SJSA1 (cell line): ENCODE results near the gene BMPER. TPM values are rescaled to one million over a fixed set of nuclear protein-coding genes. Genes with fewer than 3 reads are reported as not detected.
A peak's percentile ranks its signal among the peaks of the same experiment; 100 is the strongest.

ENCODE experiments used
- DNase-seq, 2 experiments: peaks; one replicate each; pipeline ENCODE4 v3.0.0-alpha.2; 2015 to 2020; ENCODE audit warnings: low spot score in 2 of 2, low read depth in 1 of 2
- H3K27ac ChIP-seq: fragments of 250-450 bp; sonication (Bioruptor Pico); 2 replicates; pipeline ENCODE4 v1.5.1; 2020; ENCODE audit warnings: mild to moderate bottlenecking, moderate library complexity
- H3K27me3 ChIP-seq: fragments of 250-450 bp; sonication (Bioruptor Pico); replicated peaks from 2 replicates; pipeline ENCODE4 v1.5.1; 2020; ENCODE audit warnings: mild to moderate bottlenecking, moderate library complexity
- H3K36me3 ChIP-seq: fragments of 250-450 bp; sonication (Bioruptor Pico); 2 replicates; pipeline ENCODE4 v1.5.1; 2020; ENCODE audit warnings: mild to moderate bottlenecking
- H3K4me1 ChIP-seq: fragments of 250-450 bp; sonication (Bioruptor Pico); replicated peaks from 2 replicates; pipeline ENCODE4 v1.6.1; 2021; ENCODE audit warnings: mild to moderate bottlenecking
- H3K4me3 ChIP-seq: fragments of 250-450 bp; sonication (Bioruptor Pico); 2 replicates; pipeline ENCODE4 v1.5.1; 2020; ENCODE audit warnings: mild to moderate bottlenecking
- H3K9me3 ChIP-seq: fragments of 250-450 bp; sonication (Bioruptor Pico); replicated peaks from 2 replicates; pipeline ENCODE4 v1.5.1; 2020; ENCODE audit warnings: mild to moderate bottlenecking
- total RNA-seq: library from RNA; depleted of rRNA; stranded (reverse); fragments of >200 nt; shearing (Covaris generic); gene quantifications from 2 replicates; pipeline ENCODE4 v1.2.3, GENCODE V29; 2014

Gene BMPER
- total RNA-seq, 1 experiment from 2014 or later, result 2.8 TPM

DNA sequence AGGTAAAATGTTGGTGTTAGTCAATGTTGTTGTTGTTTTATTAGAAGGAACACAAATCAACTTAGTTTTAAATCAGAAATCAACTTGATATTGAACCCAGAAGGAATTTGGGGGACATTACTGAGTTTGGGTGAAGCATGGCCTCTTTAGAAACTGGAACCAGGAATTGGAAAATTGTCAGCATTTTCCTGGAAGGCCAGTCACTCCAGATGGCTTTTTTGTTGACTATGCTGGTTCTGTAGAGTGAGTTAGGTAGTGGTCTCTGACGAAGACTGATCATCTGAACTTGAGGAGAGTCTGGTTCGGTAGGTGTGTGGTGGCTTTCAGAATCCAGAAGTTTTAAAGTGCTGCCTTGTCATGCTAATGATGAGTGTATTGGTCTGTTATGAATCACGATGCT, 111.5 kb downstream of the BMPER start:
- no peaks in the 10 kb centered on the region for H3K36me3 ChIP-seq
- DNase-seq, result no peak
- no peak overlapping the region for H3K4me3 ChIP-seq
- no peaks in the 10 kb centered on the region for H3K9me3 ChIP-seq
- H3K4me1 ChIP-seq, result peaks cover 6% of the 10 kb centered on the region
- H3K27ac ChIP-seq, result no peak overlapping the region
- H3K27me3 ChIP-seq, result no peaks in the 10 kb centered on the region

DNA sequence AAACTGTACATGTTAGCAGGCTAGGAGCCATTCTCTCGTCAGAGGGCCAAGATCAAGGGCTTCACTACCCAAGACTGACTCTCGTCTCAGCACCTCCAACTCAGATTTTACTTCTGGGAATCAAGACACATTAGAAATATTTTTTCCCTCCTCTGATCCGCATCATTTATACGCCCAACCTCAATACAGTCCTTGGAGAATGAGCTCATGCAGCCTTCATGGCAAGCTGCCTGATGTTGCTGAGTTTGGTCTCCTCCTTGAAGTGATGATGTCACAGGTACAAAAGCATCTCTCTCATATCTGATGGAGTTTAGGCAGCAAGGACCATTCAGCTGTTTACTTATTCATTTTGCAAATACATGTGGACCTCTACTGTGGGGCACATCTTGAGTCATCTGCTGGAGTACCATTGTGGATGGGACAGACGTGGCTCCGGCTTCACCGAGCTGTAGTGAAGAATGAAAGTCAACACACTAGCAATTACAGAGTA, 114.0 kb downstream of the BMPER start:
- Histone ChIP-seq H3K9me3 (no peaks in the 10 kb centered on the region), H3K36me3 (no peaks in the 10 kb centered on the region), H3K4me3 (no peak overlapping the region), H3K4me1 (no peaks in the 10 kb centered on the region), H3K27ac (no peak overlapping the region), H3K27me3 (no peaks in the 10 kb centered on the region)
- DNase-seq, result no peak

DNA sequence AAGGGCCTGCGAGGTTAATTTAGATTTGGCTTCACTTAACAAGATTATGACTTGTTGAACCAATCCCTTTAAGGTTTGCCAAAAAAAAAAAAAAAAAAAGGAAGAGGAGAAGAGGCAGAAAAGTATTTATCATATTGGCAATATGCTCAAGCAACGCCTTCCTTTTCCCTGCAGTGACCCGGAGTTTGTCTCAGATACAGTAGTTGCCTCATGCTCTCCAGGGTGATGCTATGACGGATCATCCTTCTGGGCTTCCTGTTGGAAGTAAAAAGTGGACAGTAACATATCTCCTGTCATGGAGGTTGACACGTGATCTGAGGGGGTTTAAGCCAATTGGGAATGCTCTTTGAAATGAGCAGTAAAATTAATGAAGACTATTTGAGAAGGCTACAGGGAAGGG, 117.3 kb downstream of the BMPER start:
- H3K9me3 ChIP-seq, result no peaks in the 10 kb centered on the region
- no peak for DNase-seq
- no peak overlapping the region for H3K27ac ChIP-seq
- no peaks in the 10 kb centered on the region for H3K27me3 ChIP-seq
- H3K36me3 ChIP-seq, result no peaks in the 10 kb centered on the region
- peaks cover 14% of the 10 kb centered on the region for H3K4me1 ChIP-seq
- no peak overlapping the region for H3K4me3 ChIP-seq

DNA sequence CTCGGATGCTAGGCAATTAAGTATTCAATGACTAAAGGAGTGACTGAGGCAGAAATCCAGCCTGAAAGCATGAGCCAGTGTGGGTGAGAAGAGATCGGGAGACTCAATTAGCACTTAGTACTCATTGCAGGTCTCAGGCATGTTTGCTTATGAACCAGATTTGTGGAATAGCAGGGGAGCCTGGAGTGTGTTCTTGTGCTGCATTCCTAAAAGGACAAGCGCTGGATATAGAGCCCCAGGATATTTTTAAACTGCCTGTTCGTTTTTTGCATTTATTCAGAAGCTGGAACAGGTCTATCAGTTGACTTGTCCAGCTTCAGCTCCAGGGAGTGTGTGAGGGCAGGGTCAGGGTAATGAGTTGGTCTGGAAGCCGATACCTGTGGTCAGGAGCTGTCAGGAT, 120.3 kb downstream of the BMPER start:
- no peak for DNase-seq
- Histone ChIP-seq H3K27ac (no peak overlapping the region), H3K9me3 (no peaks in the 10 kb centered on the region), H3K4me3 (no peak overlapping the region), H3K36me3 (no peaks in the 10 kb centered on the region), H3K4me1 (peaks cover 14% of the 10 kb centered on the region), H3K27me3 (no peaks in the 10 kb centered on the region)

DNA sequence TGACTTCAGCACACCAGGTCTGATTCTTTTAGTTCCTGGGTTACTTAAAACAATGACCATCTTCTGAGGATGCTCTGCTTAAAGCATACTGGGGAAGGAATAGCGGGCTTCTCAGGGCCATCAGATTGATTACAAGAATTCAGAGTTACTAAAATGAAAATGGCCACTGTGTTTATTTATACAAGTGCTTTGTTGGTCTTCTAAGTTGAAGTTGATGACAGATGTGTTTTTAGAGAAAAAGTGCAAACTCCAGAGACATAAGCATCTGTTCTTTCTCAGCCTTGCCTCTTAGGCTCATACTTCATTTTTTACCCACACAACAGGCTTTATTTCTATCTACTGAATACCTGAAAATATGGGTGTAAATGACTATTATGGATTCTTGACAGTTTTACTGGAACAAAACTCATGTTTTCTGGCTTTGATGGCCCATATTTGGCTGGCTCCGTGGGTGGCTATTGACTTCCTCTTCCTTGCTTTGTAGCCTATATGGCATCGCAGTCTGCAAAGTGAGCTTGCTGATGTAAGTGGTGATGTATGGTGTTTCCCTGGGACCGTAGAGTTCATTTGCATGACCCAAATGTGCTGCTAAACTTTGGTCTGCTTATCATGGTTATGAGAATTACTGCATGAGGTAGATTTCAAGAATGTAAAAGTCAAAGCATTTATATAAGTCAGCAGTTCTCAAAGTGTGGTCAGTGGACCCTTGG, 121.3 kb downstream of the BMPER start:
- peaks cover 14% of the 10 kb centered on the region for H3K4me1 ChIP-seq
- H3K27me3 ChIP-seq, result no peaks in the 10 kb centered on the region
- peak overlapping the region; percentile 4; the same call in 1 of the 2 replicates for H3K27ac ChIP-seq
- no peak overlapping the region for H3K4me3 ChIP-seq
- H3K9me3 ChIP-seq, result no peaks in the 10 kb centered on the region
- peak in 1 of 2 experiments; percentile 55 for DNase-seq
- H3K36me3 ChIP-seq, result no peaks in the 10 kb centered on the region

DNA sequence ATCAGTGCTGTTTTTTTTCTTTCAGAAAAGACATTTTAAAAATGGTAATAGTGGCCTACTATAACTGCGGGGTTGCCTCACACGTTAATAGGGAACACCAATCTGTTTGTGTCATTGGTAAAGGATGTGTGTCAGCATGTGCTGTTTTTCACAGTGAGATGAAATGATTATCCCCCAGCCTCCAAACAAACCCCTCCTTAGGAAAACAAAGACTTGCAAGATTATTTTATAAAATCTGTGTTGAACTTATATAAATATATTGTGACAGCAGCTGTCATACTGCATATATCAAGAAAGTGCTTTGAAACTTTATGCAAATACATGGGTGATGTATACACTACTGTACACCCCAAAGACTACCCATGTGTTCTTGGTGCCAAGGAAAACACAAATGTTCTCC, 125.8 kb downstream of the BMPER start:
- H3K27ac ChIP-seq, result no peak overlapping the region
- peaks cover 22% of the 10 kb centered on the region for H3K4me1 ChIP-seq
- no peaks in the 10 kb centered on the region for H3K36me3 ChIP-seq
- no peak for DNase-seq
- H3K9me3 ChIP-seq, result no peaks in the 10 kb centered on the region
- H3K4me3 ChIP-seq, result no peak overlapping the region
- no peaks in the 10 kb centered on the region for H3K27me3 ChIP-seq

DNA sequence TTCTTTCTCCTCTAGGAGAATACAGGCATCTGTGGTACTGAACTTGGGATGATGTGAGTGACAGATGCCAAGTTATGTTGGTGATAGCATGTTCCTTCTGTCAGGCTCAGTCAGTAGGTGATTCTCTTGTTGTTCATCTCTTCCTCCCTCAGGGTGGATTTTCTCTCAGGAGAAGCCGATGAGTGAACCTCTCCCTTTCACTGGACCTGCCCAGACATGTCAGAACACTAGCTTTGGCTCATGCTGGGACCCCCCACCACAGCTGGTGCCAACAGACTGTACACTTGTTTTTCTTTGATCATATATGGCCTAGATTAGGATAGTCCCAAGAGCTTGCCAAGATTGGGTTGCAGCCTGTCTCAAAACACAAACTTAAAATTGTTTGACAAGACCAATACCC, 129.4 kb downstream of the BMPER start:
- Histone ChIP-seq H3K27ac (no peak overlapping the region; the same call in 1 of the 2 replicates), H3K4me3 (no peak overlapping the region), H3K9me3 (no peaks in the 10 kb centered on the region), H3K36me3 (no peaks in the 10 kb centered on the region), H3K4me1 (peaks cover 44% of the 10 kb centered on the region), H3K27me3 (no peaks in the 10 kb centered on the region)
- no peak for DNase-seq

DNA sequence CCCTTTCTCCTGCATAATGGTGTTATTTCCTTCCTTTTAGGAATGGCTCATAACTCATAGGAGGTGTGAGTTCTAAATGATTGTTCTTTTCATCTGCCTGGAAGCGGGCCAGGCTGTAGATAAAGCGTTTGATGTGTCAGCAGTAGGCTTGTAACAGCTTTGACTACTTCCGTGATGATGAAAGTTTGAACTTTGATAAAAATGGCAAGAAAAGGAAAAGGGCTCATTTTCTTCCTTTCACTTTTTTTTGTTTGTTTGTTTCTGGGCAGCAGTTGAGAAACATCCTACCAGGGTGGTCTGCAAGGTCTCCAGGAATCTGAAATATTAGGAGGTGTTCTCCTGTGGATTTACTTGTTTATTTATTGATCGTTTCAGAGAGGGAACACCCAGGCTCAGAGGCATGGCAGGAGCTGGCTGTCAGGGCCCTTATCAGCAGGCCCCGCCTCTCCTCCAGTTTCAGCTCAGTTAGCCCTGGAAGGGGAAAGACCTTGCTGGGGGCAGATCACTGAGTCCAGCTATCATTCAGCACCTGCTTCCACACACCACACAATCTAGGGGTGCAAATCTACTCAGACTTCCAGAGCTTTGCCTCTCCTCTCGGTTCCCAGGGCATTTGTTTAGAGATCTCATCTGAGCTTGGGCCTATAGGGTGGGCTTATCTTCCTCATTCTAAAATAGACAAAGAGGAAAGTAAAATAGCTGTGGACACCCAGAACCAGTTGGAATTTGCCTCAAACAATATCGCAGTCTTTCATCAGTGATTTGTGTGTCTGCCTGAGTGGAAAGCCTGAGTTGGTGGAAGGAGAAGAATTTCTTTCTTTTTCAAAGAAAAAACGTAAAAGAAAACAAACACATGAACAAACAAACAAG, 130.9 kb downstream of the BMPER start:
- Histone ChIP-seq H3K4me1 (peaks cover 52% of the 10 kb centered on the region), H3K27ac (peak overlapping the region; percentile 90), H3K4me3 (no peak overlapping the region), H3K36me3 (no peaks in the 10 kb centered on the region), H3K9me3 (no peaks in the 10 kb centered on the region), H3K27me3 (no peaks in the 10 kb centered on the region)
- peak; percentile 90 to 97 for DNase-seq

DNA sequence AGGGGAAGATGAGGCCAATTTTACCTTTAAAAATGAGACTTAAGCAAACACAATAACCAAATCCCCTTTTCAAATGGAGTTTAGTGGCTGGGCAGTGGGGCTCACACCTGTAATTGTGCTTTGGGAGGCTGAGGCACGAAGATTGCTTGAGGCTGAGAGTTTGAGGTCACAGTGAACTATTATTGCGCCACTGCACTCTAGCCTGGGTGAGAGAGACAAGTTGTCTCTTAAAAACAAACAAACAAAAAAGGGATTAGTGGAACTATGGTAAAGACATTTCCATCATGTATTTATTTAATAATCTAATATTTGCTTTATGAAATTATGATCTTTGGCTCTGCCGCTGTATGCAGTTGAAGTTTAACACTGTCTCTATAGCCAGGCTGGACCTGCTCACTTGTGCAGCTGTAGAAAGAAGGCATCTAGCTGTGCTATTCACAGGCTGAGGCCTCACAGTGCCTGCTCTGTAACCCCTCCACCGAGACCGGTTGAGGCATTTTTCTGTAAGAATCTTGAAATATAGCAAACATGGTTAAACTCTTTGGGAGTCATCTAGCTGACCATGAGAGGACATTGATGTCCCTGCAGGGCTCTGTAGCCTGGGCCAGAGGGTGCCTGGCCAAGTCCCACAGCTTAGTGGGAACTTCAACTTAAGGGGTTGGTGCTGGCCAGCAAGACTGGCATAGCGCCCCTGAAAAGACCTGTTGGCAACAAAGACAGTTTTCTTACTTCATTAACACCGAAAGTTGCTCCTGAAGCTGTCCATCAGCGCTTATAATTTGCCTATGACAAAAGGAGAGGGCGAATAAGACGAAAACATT, 131.8 kb downstream of the BMPER start:
- Histone ChIP-seq H3K9me3 (no peaks in the 10 kb centered on the region), H3K27me3 (no peaks in the 10 kb centered on the region), H3K4me1 (peaks cover 61% of the 10 kb centered on the region), H3K27ac (peak overlapping the region; percentile 90), H3K4me3 (no peak overlapping the region), H3K36me3 (no peaks in the 10 kb centered on the region)
- DNase-seq, result no peak

DNA sequence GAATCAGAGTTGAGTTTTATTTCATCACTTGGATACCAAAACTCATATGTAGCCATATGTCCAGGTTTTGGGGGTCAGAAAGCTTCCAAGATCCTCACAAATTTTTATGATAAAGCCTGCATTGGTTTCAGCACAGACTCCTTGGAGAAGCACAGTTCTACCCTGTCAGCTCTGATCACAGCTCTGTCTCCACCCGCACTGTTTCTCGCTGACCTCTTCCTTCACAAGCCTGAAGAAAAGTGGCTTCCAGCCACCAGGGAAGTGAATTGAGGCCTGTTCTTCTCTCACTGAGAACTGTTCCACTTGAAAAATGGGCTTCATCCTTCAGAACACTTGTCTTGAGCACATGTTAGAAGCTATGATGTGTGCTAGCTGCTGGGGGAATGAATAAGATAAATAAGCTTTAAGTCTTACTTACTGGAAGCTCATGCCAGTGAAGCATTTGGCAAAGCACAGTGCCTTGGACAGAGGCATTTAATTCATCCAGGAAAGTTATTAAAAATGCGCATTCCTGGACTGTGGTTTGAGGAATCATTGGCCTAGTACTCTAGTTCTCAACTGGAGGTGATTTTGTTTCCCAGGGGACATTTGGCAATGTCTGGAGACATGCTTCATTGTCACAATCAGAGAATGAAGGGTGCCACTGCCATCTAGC, 133.6 kb downstream of the BMPER start:
- no peak overlapping the region for H3K27ac ChIP-seq
- H3K36me3 ChIP-seq, result no peaks in the 10 kb centered on the region
- H3K4me3 ChIP-seq, result no peak overlapping the region
- peak in 1 of 2 experiments; percentile 19 for DNase-seq
- H3K9me3 ChIP-seq, result no peaks in the 10 kb centered on the region
- H3K4me1 ChIP-seq, result peaks cover 78% of the 10 kb centered on the region
- H3K27me3 ChIP-seq, result no peaks in the 10 kb centered on the region

DNA sequence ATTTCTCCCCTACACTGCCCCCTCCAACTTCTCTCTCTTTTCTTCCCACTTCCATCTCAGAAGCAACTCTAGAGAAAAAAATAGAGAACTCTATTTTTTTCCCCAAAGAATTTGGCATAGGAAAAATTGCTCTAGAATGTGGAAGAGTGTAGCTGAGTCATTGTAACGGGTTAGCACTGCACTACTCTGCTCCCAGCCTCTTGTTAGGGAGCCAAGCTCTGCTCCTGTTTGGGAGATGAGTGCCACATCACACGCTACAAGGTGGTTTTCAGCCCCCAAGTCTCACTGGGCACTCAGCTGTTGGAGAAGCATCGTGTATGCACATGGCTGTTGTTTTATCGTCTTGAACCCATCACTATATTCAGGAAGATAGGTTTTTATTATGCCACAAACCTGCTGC, 136.4 kb downstream of the BMPER start:
- H3K4me1 ChIP-seq, result peaks cover 62% of the 10 kb centered on the region
- H3K27ac ChIP-seq, result peak overlapping the region; percentile 48
- no peaks in the 10 kb centered on the region for H3K36me3 ChIP-seq
- H3K4me3 ChIP-seq, result no peak overlapping the region
- H3K27me3 ChIP-seq, result no peaks in the 10 kb centered on the region
- H3K9me3 ChIP-seq, result no peaks in the 10 kb centered on the region
- peak in 1 of 2 experiments; percentile 17 for DNase-seq

DNA sequence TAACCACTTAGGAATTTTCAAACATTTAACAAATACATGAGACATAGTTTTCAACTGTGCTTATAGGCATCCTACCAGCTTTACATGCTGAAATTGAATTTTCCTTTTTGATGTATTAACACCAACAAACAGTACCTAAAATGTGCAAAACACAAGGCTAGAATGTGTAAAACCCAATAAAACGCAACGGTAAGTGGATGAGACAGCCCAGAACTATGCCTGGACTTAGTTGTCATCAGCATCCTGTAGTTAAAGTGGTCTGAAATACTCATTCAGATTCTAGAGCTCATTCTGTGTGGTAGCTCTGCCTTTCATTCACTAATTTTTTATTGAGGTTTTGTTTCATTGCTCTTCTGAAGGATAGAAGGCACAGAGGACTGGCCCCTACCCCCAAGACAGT, 137.1 kb downstream of the BMPER start:
- peak overlapping the region; percentile 48 for H3K27ac ChIP-seq

More for the DNA sequence above, 137.1 kb downstream of the BMPER start:
- no peaks in the 10 kb centered on the region for H3K27me3 ChIP-seq
- H3K9me3 ChIP-seq, result no peaks in the 10 kb centered on the region
- no peaks in the 10 kb centered on the region for H3K36me3 ChIP-seq
- peak in 1 of 2 experiments; percentile 77 for DNase-seq
- no peak overlapping the region for H3K4me3 ChIP-seq
- H3K4me1 ChIP-seq, result peaks cover 55% of the 10 kb centered on the region
